HG03521 (cell line): ENCODE data around the gene GAMT.

Experiments used
- ATAC-seq: cut with Tn5 transposase; IDR thresholded peaks from one replicate; pipeline ENCODE4 v1.9.1; 2021; ENCODE audit warnings: mild to moderate bottlenecking, moderate library complexity; ENCODE audit not compliant: unreplicated experiment

Gene GAMT

GRCh38 chr19:1434040-1434366 lies 32.7 kb upstream of the GAMT start:
- ATAC-seq, result no peak

- ATAC-seq, result no peak
Measured at GRCh38 chr19:1433119-1434039, 32.0 kb upstream of the GAMT start.

GRCh38 chr19:1432507-1432887 lies 31.2 kb upstream of the GAMT start:
- no peak for ATAC-seq

- no peak for ATAC-seq
Measured at GRCh38 chr19:1431759-1432506, 30.6 kb upstream of the GAMT start.

- no peak for ATAC-seq
Measured at GRCh38 chr19:1430246-1430645, 28.9 kb upstream of the GAMT start.

- no peak for ATAC-seq
Measured at GRCh38 chr19:1429750-1430149, 28.4 kb upstream of the GAMT start.

- no peak for ATAC-seq
Measured at GRCh38 chr19:1428738-1429391, 27.5 kb upstream of the GAMT start.

- ATAC-seq, result no peak
Measured at GRCh38 chr19:1427221-1427920, 26.0 kb upstream of the GAMT start.

GRCh38 chr19:1426736-1427135 lies 25.4 kb upstream of the GAMT start:
- no peak for ATAC-seq

- no peak for ATAC-seq
Measured at GRCh38 chr19:1425902-1426301, 24.6 kb upstream of the GAMT start.

GRCh38 chr19:1425102-1425837 lies 23.9 kb upstream of the GAMT start:
- ATAC-seq, result no peak

- ATAC-seq, result no peak
Measured at GRCh38 chr19:1424192-1424955, 23.0 kb upstream of the GAMT start.

GRCh38 chr19:1423436-1424191 lies 22.3 kb upstream of the GAMT start:
- no peak for ATAC-seq

- ATAC-seq, result no peak
Measured at GRCh38 chr19:1422943-1423342, 21.6 kb upstream of the GAMT start.

GRCh38 chr19:1422360-1422759 lies 21.0 kb upstream of the GAMT start:
- ATAC-seq, result no peak

- ATAC-seq, result no peak
Measured at GRCh38 chr19:1421958-1422305, 20.6 kb upstream of the GAMT start.

- no peak for ATAC-seq
Measured at GRCh38 chr19:1421218-1421957, 20.0 kb upstream of the GAMT start.

- ATAC-seq, result no peak
Measured at GRCh38 chr19:1420590-1420989, 19.2 kb upstream of the GAMT start.
